ENCODE data around the gene ALK.

The ALK gene

DNA sequence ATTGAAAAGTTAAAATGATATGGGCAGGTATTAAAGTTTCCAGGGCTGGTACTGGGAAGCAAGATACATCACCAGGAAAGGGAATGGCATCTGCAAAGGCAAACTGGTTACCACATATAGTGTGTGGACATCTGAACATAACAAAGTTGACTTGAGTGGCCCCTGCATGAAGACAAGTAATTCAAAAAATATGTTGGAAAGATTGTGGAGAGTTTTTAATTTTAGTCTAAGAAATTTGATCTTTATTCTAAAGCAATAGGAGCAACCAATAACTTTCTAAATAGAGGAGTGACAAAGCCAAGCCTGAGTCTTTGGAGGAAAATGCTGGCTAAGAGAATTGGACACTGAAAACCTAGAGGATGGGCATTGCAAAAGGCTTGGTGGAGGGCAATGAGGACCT lies 278.2 kb downstream of the ALK start:
- no peak for DNase-seq

- no peak for DNase-seq
Measured at GRCh38 chr2:29640360-29640759, 281.0 kb downstream of the ALK start.

- no peak for DNase-seq
Measured at GRCh38 chr2:29638641-29639040, 282.7 kb downstream of the ALK start.

DNA sequence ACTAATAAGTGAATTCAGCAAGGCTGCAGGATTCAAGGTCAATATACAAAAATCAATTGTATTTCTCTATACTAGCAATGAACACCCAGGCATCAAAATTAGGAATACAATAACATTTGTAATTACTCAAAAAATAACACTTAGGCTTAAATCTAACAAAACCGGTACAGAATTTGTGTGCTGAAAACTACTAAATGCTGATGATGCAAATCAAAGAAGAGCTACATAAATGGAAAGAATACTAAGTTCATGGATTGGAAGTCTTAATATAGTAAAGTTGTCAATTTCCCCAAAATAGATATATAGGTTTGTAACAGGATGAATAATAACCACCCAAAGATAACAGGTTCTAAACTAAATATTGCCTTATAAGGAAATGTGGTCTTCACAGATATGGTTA lies 286.5 kb downstream of the ALK start:
- no peak for DNase-seq

- DNase-seq: no peak
Measured at GRCh38 chr2:29632018-29632417, 289.4 kb downstream of the ALK start.

DNA sequence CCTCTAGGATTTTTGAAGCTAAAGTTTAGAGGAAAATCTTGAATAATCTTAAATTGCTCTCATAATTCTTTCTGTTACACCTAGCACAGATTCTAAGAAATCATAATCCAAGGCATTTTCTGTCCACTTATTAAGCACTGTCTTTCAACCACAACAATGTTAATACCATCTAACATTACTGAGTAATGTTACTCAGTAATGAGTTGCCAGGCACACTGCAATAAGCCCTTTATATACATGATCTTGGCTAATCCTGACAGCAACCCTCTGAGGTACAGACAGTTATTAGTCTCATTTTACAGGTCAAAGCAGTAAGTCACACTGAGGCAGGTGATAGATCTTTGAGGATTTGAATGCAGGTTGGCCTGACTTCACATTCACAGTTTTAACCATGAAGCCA lies 291.9 kb downstream of the ALK start:
- no peak for DNase-seq

DNA sequence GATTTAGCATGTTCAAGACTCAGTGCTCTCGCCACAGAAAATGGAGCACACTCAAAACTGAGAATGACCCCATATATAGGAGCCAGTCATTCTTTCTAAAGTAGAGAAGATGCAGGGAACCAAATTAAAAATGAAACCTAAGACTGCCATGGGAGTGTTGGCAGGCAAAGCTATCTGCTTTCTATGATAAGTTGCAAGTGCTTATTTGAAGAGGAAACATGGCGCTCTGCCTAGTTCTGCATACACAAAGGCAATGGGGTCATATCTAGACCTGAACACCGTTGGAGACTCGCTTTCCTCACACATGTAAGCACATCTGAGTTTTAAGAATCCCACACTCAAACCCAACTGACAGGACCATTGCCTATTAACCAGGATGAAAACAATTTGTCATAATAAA lies 292.5 kb downstream of the ALK start:
- no peak for DNase-seq

DNA sequence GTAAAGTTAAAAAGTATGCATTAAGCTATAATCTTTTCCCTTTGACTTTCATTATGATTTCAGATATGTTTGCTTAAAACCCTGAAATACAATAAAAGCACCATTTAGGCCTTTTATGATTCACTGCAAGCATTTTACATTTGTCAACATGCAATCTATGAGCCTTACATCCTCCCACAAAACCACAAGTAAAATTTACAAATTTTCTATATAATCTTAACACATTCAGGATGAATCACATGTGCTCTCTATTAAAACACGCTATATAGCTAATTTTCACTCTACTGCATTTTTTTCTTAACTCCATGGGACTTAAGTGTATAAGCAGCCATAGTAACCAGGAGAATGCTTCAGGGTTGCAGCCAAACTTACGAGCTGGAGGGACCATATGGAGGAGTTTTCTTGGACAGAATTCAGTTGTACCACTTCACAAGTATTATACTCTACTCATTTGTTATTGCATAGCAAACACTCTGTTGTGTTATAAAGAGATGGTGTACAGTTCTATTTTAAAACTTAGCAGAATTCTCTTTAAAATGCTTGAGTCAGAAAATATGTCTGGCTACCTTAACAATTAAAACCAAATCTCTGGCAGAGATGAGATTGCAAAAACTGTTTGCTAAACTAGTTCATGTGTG lies 293.2 kb downstream of the ALK start:
- no peak for DNase-seq

DNA sequence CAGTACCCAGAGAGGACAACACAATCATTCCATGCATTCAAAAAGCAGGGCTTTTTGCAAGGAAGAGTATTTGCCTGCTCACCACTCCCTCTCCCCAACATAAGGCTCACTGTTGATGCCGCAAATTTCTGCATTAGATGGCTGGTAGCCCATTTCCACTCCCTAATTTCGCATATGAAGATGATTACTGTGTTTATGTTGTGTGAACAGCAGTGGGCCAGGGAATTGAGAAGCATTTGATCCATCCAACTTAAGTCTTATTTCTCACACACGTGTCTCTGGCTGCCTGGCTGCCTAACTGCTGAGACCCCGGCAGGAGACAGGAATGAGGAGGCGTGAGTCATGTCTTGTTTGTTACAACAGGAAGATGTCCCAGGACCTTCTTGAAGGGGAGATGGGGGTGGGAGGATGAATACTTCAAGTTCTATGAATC lies 294.1 kb downstream of the ALK start:
- no peak for DNase-seq

DNA sequence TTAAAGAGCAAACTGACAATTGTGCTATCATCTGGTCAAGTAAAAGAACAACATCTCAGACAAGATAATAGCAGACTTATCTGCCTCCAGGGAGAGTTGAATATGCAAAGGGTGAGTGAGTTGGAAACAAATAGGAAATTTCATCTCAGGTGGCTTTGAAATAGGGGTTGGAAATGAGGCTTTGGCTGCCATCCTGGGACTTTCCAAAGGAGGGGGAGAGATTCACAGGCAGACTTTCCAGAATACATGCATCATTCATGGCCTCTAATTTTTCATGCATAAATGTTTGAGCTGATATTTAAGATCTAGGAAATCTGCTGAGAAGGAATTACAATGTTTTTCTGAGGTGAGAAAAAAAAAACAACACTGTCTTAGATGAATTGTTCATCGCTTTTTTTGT lies 300.5 kb downstream of the ALK start:
- DNase-seq: no peak

DNA sequence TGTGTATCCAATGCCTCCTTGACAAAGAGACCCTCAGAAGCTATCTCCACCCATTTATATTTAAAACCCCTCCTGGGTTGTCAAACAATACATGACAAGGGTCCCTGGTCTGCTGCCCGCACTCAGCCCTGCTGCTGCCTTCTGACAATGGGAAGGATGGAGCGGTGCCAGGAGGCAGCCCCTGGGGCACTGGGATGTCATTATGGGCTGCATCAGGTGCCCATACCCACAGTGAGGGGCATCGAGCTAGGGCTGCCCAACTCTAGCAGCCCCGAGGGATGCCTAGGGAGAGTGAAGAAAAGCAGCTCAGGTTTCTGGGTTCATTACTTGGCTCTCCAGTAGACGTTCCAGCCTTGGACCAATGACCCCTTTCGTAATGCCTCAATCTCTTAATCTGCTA lies 301.7 kb downstream of the ALK start:
- DNase-seq: no peak

GRCh38 chr2:29618024-29618423 lies 303.4 kb downstream of the ALK start:
- no peak for DNase-seq

GRCh38 chr2:29617351-29617750 lies 304.0 kb downstream of the ALK start:
- DNase-seq: no peak

DNA sequence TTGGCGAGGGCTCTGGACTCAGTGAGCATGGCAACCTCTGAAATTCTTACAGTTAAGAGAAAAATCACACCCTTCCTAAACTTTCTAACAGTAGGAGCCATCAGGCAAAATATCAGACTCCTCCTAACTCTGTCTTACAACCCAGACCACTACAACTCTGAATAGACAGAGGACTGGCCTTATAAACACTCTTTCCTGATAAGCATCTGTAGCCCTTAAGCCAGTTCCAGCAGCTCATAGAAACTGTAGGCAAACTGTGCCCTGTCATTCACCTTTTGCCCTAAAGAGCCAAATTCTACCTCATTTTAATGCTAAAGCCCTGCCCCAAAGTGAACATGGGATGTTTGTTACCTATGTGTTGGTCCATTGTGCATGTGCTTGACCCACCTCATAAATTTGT lies 304.8 kb downstream of the ALK start:
- no peak for DNase-seq

- no peak for DNase-seq
Measured at GRCh38 chr2:29615841-29616240, 305.5 kb downstream of the ALK start.

GRCh38 chr2:29615183-29615582 lies 306.2 kb downstream of the ALK start:
- no peak for DNase-seq

- no peak for DNase-seq
Measured at GRCh38 chr2:29614295-29614830, 307.0 kb downstream of the ALK start.

DNA sequence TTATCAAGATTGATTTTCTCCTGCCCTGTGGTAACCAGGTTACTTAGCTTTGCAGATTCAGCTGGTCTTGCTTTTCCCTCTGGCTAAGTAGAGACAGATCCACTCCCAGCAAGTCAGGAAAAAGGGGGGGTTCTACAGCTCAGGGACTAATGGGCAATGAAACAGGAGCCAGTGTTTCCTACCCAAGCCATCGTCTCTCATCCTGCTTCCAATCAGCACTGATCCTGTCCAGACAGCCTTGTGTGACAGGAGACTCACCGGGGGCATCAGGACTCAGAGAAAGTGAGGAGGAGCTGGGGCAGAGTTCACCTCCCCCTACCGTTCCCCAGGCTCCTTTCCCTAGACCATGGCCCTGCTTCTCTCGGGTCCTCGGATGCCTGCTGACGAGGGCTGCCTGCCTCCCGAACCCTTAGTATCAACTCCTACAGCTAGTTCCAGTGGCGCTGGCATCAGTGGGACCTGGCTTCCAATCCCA lies 307.6 kb downstream of the ALK start:
- no peak for DNase-seq

GRCh38 chr2:29613067-29613466 lies 308.3 kb downstream of the ALK start:
- DNase-seq: no peak

GRCh38 chr2:29612568-29612967 lies 308.8 kb downstream of the ALK start:
- DNase-seq: no peak

GRCh38 chr2:29611850-29612249 lies 309.5 kb downstream of the ALK start:
- DNase-seq: no peak

GRCh38 chr2:29611261-29611660 lies 310.1 kb downstream of the ALK start:
- DNase-seq: no peak

- no peak for DNase-seq
Measured at GRCh38 chr2:29610569-29610968, 310.8 kb downstream of the ALK start.

- DNase-seq: no peak
Measured at GRCh38 chr2:29607038-29607420, 314.4 kb downstream of the ALK start.
